Activated CD4-positive, alpha-beta memory T cell treated with anti-CD3 and anti-CD28 coated beads, Interleukin-2, amount 10 ng/mL, durations not matched to agents 7 days and 5 days (primary cell): ENCODE measurements around the gene BSG. TPM values are rescaled to one million over a fixed set of nuclear protein-coding genes. Genes with fewer than 3 reads are reported as not detected.

ENCODE experiments used
- CTCF ChIA-PET: fragments of 350-600 bp; sonication (Branson Sonifier 250); formaldehyde crosslinking; loops from one replicate; lab custom pipeline; 2021; ENCODE audit warnings: antibody characterized with exemption, inconsistent platforms; lab: Charles Lee
- POLR2A ChIA-PET: fragments of 350-600 bp; sonication (Branson Sonifier 250); formaldehyde crosslinking; loops from one replicate; lab custom pipeline; 2021; ENCODE audit warnings: antibody characterized with exemption; lab: Charles Lee
- DNase-seq: peaks from one replicate; pipeline ENCODE4 v3.0.0-alpha.2; 2020
- H3K27ac Mint-ChIP-seq: one replicate; pipeline ENCODE4 v1.8.0; 2021; ENCODE audit warnings: mild to moderate bottlenecking, mixed read lengths
- H3K27me3 Mint-ChIP-seq: one replicate; pipeline ENCODE4 v1.8.0; 2021; ENCODE audit warnings: mixed read lengths
- H3K36me3 Mint-ChIP-seq: one replicate; pipeline ENCODE4 v1.8.0; 2021; ENCODE audit warnings: low read depth, mixed read lengths
- H3K4me1 Mint-ChIP-seq: one replicate; pipeline ENCODE4 v1.8.0; 2021; ENCODE audit warnings: mixed read lengths
- H3K4me3 Mint-ChIP-seq: one replicate; pipeline ENCODE4 v1.8.0; 2021; ENCODE audit warnings: mild to moderate bottlenecking, mixed read lengths
- H3K9me3 Mint-ChIP-seq: one replicate; pipeline ENCODE4 v1.8.0; 2021; ENCODE audit warnings: mixed read lengths
- total RNA-seq, 2 experiments: library from RNA; stranded (reverse); gene quantifications; one replicate each; pipeline ENCODE4 v1.2.3, GENCODE V29; 2021

Gene BSG
- total RNA-seq, 2 experiments from 2014 or later = 255 to 257 TPM

GRCh38 chr19:608155-609003 is 36.0 kb downstream of the BSG start:
- Mint-ChIP-seq H3K9me3 (no peaks in the 10 kb centered on the region), H3K27ac (no peak overlapping the region), H3K27me3 (no peaks in the 10 kb centered on the region), H3K4me1 (peaks cover 26% of the 10 kb centered on the region), H3K36me3 (peaks cover 3% of the 10 kb centered on the region), H3K4me3 (no peak overlapping the region)
- CTCF ChIA-PET = no interaction called here
- no peak for DNase-seq
- POLR2A ChIA-PET = no interaction called here

GRCh38 chr19:609004-609346 is 36.6 kb downstream of the BSG start:
- ChIA-PET CTCF (interaction anchor here (0.6 kb wide), 1 partner anchor 103 kb away, joined by 3 read pairs; no protein-coding TSS in a partner anchor), POLR2A (no interaction called here)
- Mint-ChIP-seq H3K27me3 (no peaks in the 10 kb centered on the region), H3K9me3 (no peaks in the 10 kb centered on the region), H3K36me3 (peaks cover 3% of the 10 kb centered on the region), H3K4me1 (peaks cover 26% of the 10 kb centered on the region), H3K4me3 (no peak overlapping the region), H3K27ac (no peak overlapping the region)
- DNase-seq = no peak

- Mint-ChIP-seq H3K27ac (peak overlapping the region; percentile 99), H3K4me1 (peaks cover 26% of the 10 kb centered on the region), H3K4me3 (peak overlapping the region; percentile 91), H3K36me3 (peaks cover 13% of the 10 kb centered on the region), H3K9me3 (no peaks in the 10 kb centered on the region), H3K27me3 (no peaks in the 10 kb centered on the region)
- CTCF ChIA-PET = interaction anchor here (1.5 to 1.6 kb wide), 2 partner anchors 26 to 99 kb away, joined by 3 to 4 read pairs; no protein-coding TSS in a partner anchor
- POLR2A ChIA-PET = interaction anchor here (1.0 to 2.5 kb wide), 9 partner anchors 18 to 411 kb away, joined by 3 to 11 read pairs (median 4); partner anchors contain the start of genes POLRMT, RNF126 and RNU6-2
- peak; percentile 70 for DNase-seq
Observed at GRCh38 chr19:610071-610800, 37.8 kb downstream of the BSG start.

- Mint-ChIP-seq H3K36me3 (peaks cover 17% of the 10 kb centered on the region), H3K4me3 (peak overlapping the region; percentile 91), H3K27ac (peak overlapping the region; percentile 99), H3K9me3 (no peaks in the 10 kb centered on the region), H3K4me1 (peaks cover 29% of the 10 kb centered on the region), H3K27me3 (no peaks in the 10 kb centered on the region)
- POLR2A ChIA-PET = interaction anchor here (1.0 to 2.5 kb wide), 9 partner anchors 18 to 410 kb away, joined by 3 to 11 read pairs (median 5); partner anchors contain the start of genes POLRMT, RNF126 and RNU6-2
- DNase-seq = peak; percentile 75
- CTCF ChIA-PET = interaction anchor here (1.5 to 1.6 kb wide), 2 partner anchors 27 to 100 kb away, joined by 3 to 4 read pairs; no protein-coding TSS in a partner anchor
Observed at GRCh38 chr19:610801-611480, 38.5 kb downstream of the BSG start.

GRCh38 chr19:611481-611868 is 39.1 kb downstream of the BSG start:
- Mint-ChIP-seq H3K36me3 (peaks cover 17% of the 10 kb centered on the region), H3K9me3 (no peaks in the 10 kb centered on the region), H3K27ac (peak overlapping the region; percentile 99), H3K27me3 (no peaks in the 10 kb centered on the region), H3K4me1 (peaks cover 29% of the 10 kb centered on the region), H3K4me3 (peak overlapping the region; percentile 91)
- DNase-seq = peak; percentile 67
- CTCF ChIA-PET = interaction anchor here (1.0 to 1.6 kb wide), 2 partner anchors 27 to 101 kb away, joined by 3 to 4 read pairs; no protein-coding TSS in a partner anchor
- POLR2A ChIA-PET = interaction anchor here (0.6 to 2.5 kb wide), 6 partner anchors 21 to 101 kb away, joined by 3 to 11 read pairs (median 8); partner anchors contain the start of genes POLRMT and RNF126

GRCh38 chr19:612941-613340 is 40.5 kb downstream of the BSG start:
- ChIA-PET POLR2A (no interaction called here), CTCF (no interaction called here)
- DNase-seq = no peak
- Mint-ChIP-seq H3K9me3 (no peaks in the 10 kb centered on the region), H3K4me1 (peaks cover 29% of the 10 kb centered on the region), H3K27me3 (no peaks in the 10 kb centered on the region), H3K27ac (no peak overlapping the region), H3K36me3 (peaks cover 17% of the 10 kb centered on the region), H3K4me3 (no peak overlapping the region)

- ChIA-PET POLR2A (no interaction called here), CTCF (no interaction called here)
- DNase-seq = no peak
- no peaks in the 10 kb centered on the region for H3K27me3 Mint-ChIP-seq
- no peak overlapping the region for H3K4me3 Mint-ChIP-seq
- H3K27ac Mint-ChIP-seq = no peak overlapping the region
- no peaks in the 10 kb centered on the region for H3K9me3 Mint-ChIP-seq
- H3K4me1 Mint-ChIP-seq = peaks cover 29% of the 10 kb centered on the region
- H3K36me3 Mint-ChIP-seq = peaks cover 21% of the 10 kb centered on the region
Observed at GRCh38 chr19:613732-614567, 41.6 kb downstream of the BSG start.

- ChIA-PET POLR2A (no interaction called here), CTCF (no interaction called here)
- Mint-ChIP-seq H3K27me3 (no peaks in the 10 kb centered on the region), H3K9me3 (no peaks in the 10 kb centered on the region), H3K27ac (no peak overlapping the region), H3K4me1 (peaks cover 22% of the 10 kb centered on the region), H3K36me3 (peaks cover 27% of the 10 kb centered on the region), H3K4me3 (no peak overlapping the region)
- no peak for DNase-seq
Observed at GRCh38 chr19:615619-616018, 43.2 kb downstream of the BSG start.

- peaks cover 27% of the 10 kb centered on the region for H3K36me3 Mint-ChIP-seq
- no peak overlapping the region for H3K4me3 Mint-ChIP-seq
- POLR2A ChIA-PET = no interaction called here
- H3K27ac Mint-ChIP-seq = no peak overlapping the region
- no peaks in the 10 kb centered on the region for H3K9me3 Mint-ChIP-seq
- H3K27me3 Mint-ChIP-seq = no peaks in the 10 kb centered on the region
- no peak for DNase-seq
- peaks cover 19% of the 10 kb centered on the region for H3K4me1 Mint-ChIP-seq
- CTCF ChIA-PET = no interaction called here
Observed at GRCh38 chr19:616062-616700, 43.8 kb downstream of the BSG start.

GRCh38 chr19:616747-617526 is 44.5 kb downstream of the BSG start:
- Mint-ChIP-seq H3K36me3 (peaks cover 27% of the 10 kb centered on the region), H3K4me1 (peaks cover 12% of the 10 kb centered on the region), H3K27me3 (no peaks in the 10 kb centered on the region), H3K4me3 (no peak overlapping the region), H3K27ac (no peak overlapping the region), H3K9me3 (no peaks in the 10 kb centered on the region)
- DNase-seq = no peak
- ChIA-PET POLR2A (no interaction called here), CTCF (no interaction called here)

- Mint-ChIP-seq H3K4me1 (peaks cover 7% of the 10 kb centered on the region), H3K36me3 (peaks cover 27% of the 10 kb centered on the region), H3K27me3 (no peaks in the 10 kb centered on the region), H3K4me3 (no peak overlapping the region), H3K9me3 (no peaks in the 10 kb centered on the region), H3K27ac (no peak overlapping the region)
- ChIA-PET CTCF (no interaction called here), POLR2A (no interaction called here)
- no peak for DNase-seq
Observed at GRCh38 chr19:617551-618246, 45.3 kb downstream of the BSG start.
